ENCODE data around the gene TET3. TPM values are rescaled to one million over a fixed set of nuclear protein-coding genes. Genes with fewer than 3 reads are reported as not detected.

Gene TET3
- total RNA-seq, 4 donors from 2014 or later: 1.3 to 12.0 (median 7.8) TPM

- TF ChIP-seq CTCF (IDR thresholded peaks at IDR 0.05) (no peak), POLR2A (IDR thresholded peaks at IDR 0.05) (no peak)
- Histone ChIP-seq H3K36me3 (no peaks in the 10 kb centered on the region), H3K27ac (no peak overlapping the region), H3K9me3 (no peaks in the 10 kb centered on the region), H3K27me3 (no peaks in the 10 kb centered on the region), H3K4me3 (no peak overlapping the region), H3K4me1 (peaks cover 0 to 21% of the 10 kb centered on the region in 2 donors)
- intact Hi-C loops (cut with DNase I; ENCODE audit: low total_unique reads): loop anchor here (10.0 kb wide), 1 partner anchor 75 kb away; no protein-coding TSS in a partner anchor
- DNase-seq: no peak
Observed at GRCh38 chr2:74009577-74009976, 24.9 kb downstream of the TET3 start.

- TF ChIP-seq CTCF (IDR thresholded peaks at IDR 0.05) (no peak), POLR2A (IDR thresholded peaks at IDR 0.05) (no peak)
- no peaks in the 10 kb centered on the region for H3K36me3 ChIP-seq
- peak in 1 of 2 donors; percentile 32 for DNase-seq
- no peaks in the 10 kb centered on the region for H3K27me3 ChIP-seq
- intact Hi-C loops (cut with DNase I; ENCODE audit: low total_unique reads): no loop called here
- H3K4me3 ChIP-seq: no peak overlapping the region
- no peak overlapping the region for H3K27ac ChIP-seq
- H3K4me1 ChIP-seq: peaks cover 0 to 21% of the 10 kb centered on the region in 2 donors
- H3K9me3 ChIP-seq: no peaks in the 10 kb centered on the region
Observed at GRCh38 chr2:74010087-74010541, 25.4 kb downstream of the TET3 start.

- TF ChIP-seq POLR2A (IDR thresholded peaks at IDR 0.05) (no peak), CTCF (IDR thresholded peaks at IDR 0.05) (no peak)
- intact Hi-C loops (cut with DNase I; ENCODE audit: low total_unique reads): no loop called here
- Histone ChIP-seq H3K27ac (no peak overlapping the region), H3K9me3 (no peaks in the 10 kb centered on the region), H3K27me3 (no peaks in the 10 kb centered on the region), H3K4me3 (no peak overlapping the region), H3K36me3 (no peaks in the 10 kb centered on the region), H3K4me1 (peaks cover 0 to 14% of the 10 kb centered on the region in 2 donors)
- DNase-seq: no peak
Observed at GRCh38 chr2:74011246-74011645, 26.5 kb downstream of the TET3 start.

GRCh38 chr2:74014813-74015212 is 30.1 kb downstream of the TET3 start:
- DNase-seq: no peak
- H3K27me3 ChIP-seq: no peaks in the 10 kb centered on the region
- H3K4me1 ChIP-seq: no peaks in the 10 kb centered on the region
- H3K9me3 ChIP-seq: no peaks in the 10 kb centered on the region
- no peak overlapping the region for H3K27ac ChIP-seq
- H3K36me3 ChIP-seq: no peaks in the 10 kb centered on the region
- no peak overlapping the region for H3K4me3 ChIP-seq
- intact Hi-C loops (cut with DNase I; ENCODE audit: low total_unique reads): no loop called here
- TF ChIP-seq POLR2A (IDR thresholded peaks at IDR 0.05) (no peak), CTCF (IDR thresholded peaks at IDR 0.05) (no peak)

- DNase-seq: no peak
- TF ChIP-seq POLR2A (IDR thresholded peaks at IDR 0.05) (no peak), CTCF (IDR thresholded peaks at IDR 0.05) (no peak)
- H3K27ac ChIP-seq: no peak overlapping the region
- no peaks in the 10 kb centered on the region for H3K4me1 ChIP-seq
- intact Hi-C loops (cut with DNase I; ENCODE audit: low total_unique reads): no loop called here
- H3K4me3 ChIP-seq: no peak overlapping the region
- H3K9me3 ChIP-seq: no peaks in the 10 kb centered on the region
- no peaks in the 10 kb centered on the region for H3K27me3 ChIP-seq
- no peaks in the 10 kb centered on the region for H3K36me3 ChIP-seq
Observed at GRCh38 chr2:74017223-74017622, 32.5 kb downstream of the TET3 start.

All from uterus (tissue), 4 donors.